NCI-H82 treated with DMSO at 0.1 percent for 48 hours (cell line): ENCODE data around the gene COQ8A.

Experiments used
- DNase-seq: peaks from one replicate; lab custom pipeline; 2025; ENCODE audit not compliant: unreplicated experiment; lab: John Stamatoyannopoulos, UW

COQ8A gene

GRCh38 chr1:226971765-226972164 is 31.7 kb downstream of the COQ8A start:
- no peak for DNase-seq

DNA sequence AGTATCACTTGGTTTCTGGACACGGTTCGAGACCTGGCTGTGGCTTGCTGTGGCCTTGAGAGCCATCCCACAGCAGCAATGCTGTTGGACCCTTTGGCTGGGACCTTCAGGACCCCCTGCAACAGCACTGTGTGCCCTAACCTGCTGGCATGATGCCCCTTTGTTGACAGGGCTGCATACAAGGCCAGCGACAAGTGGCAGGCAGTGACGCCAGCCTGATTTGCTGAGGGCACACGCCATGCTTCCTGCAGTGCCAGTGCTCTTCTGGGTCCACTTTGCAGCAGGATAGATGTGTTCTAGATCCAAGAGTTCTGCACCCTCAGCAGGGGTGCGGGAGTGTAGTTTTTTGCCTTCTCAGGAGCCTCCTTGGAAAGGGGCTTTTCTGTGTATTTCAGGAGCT is 32.8 kb downstream of the COQ8A start:
- no peak for DNase-seq

DNA sequence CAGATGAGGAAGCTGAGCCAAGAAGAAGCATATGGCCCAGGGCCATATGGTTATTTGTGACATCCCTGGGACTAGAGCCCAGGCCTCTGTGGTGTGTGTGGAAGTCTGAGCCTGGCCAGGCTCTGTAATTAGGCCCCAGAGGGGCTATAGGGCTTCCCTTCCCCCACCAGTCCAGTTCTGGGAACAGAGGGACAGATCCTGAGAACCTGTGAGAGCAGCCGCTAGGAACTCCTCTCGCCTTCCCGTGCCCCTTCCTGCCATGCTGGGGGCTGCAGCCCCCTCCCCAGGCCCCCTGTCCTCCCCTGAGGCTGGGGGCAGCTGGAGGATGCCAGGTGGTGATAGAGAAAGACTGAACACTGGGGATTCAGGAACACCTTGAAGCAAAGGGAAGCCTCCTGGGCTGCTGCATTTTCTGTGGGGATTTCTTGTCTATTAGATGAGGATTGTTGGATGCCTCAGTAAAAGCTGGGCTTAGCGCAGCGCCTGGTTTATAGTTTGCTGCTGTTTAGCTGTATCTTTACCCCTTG is 33.3 kb downstream of the COQ8A start:
- DNase-seq = peak; percentile 36

DNA sequence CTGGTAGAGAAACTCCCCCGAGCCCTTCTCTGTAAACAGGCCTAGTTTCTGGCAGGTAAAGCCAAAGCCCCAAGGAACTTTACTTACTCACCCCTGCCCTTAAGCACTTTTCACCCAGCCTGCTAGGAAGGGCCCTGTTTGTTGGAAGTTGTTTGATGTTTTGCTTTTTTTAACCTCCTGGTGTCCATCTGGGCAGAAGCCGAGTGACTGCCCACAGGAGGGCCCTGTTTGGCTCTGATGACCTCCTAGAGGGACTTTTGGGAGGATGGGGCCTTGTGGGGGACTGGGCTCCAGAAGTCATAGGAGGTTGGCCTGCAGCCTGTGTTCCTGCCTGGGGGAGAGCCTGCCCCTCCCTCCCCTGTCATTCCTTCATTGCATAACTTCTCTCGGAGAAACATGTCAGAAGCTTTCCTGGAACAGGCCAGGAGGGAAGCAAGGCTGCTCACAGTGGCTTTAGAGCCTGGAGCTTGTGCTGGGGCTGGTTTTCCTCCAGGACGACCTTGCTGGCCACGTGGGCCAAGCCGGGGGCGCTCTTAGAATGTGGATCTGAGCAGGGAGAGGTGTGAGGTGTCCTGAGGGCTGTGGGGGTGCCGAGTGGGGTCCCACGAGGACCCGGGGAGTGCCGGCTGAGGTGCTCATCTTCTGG is 33.9 kb downstream of the COQ8A start:
- no peak for DNase-seq

- no peak for DNase-seq
Observed at GRCh38 chr1:226974544-226975258, 34.6 kb downstream of the COQ8A start.

- DNase-seq = no peak
Observed at GRCh38 chr1:226975259-226976250, 35.5 kb downstream of the COQ8A start.

DNA sequence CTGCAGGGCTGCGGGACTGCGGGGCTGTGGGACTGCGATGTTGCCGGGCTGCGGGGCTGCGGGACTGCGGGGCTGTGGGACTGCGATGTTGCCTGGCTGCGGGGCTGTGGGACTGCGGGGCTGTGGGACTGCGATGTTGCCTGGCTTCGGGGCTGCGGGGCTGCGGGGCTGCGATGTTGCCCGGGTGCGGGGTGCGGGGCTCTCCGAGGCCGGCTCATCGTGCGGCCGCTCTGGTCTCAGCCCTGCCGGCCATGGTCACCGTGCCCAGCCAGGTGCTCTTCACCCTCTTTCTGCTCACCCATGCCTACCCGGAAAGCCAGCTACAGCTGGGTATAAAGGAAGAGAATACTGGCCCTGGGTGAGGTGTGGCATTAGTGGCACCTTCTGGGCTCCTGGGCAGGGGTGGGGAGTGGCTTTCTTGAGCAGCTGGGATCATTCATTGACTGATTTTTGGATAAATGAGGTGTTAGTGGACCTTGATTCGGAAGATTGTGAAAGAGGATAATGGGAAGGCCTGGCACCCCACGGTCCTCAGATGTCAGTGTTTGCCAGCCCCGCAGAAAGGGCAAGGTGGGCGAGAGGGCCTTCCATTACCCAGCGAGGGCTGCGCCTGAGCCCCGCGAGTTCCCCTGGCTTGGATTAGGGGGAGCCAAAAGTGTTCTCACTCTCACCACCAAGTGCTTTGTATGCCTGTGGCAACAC is 36.3 kb downstream of the COQ8A start:
- no peak for DNase-seq

- DNase-seq = no peak
Observed at GRCh38 chr1:226976978-226977642, 37.0 kb downstream of the COQ8A start.

DNA sequence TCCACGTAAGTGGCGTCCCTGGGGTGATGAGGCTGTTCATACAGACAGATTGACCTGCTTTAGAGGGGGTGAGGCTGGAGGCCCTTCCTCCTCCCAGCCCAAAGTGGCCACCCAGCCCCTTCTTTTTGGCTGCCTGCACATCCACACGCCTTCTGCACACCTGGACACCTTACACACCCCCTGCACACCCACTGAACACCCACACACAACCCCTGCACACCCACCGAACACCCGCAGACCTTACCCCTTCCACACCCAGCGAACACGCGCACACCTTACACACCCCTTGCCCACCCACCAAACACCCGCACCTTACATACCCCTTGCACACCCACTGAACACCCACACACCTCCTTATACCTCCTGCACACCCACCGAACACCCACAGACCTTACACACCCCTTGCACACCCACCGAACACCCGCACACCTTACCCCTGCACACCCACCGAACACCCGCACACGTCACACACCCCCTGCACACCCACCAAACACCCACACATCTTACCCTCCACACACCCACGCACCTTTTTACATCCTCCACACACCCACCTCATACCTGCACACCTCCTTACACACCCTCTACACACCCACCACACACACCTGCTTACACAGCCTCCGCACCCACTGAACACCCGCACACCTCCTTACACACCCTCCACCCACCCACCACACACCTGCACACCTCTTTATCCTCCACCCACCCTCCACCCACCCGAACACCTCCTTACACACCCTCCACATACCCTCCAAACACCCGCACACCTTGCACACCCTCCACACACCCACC is 37.7 kb downstream of the COQ8A start:
- DNase-seq = no peak

- no peak for DNase-seq
Observed at GRCh38 chr1:226978432-226979114, 38.5 kb downstream of the COQ8A start.

GRCh38 chr1:226979115-226979516 is 39.0 kb downstream of the COQ8A start:
- DNase-seq = no peak

GRCh38 chr1:226979517-226980121 is 39.5 kb downstream of the COQ8A start:
- no peak for DNase-seq

- DNase-seq = no peak
Observed at GRCh38 chr1:226980122-226980560, 40.0 kb downstream of the COQ8A start.

- no peak for DNase-seq
Observed at GRCh38 chr1:226980565-226981385, 40.7 kb downstream of the COQ8A start.

DNA sequence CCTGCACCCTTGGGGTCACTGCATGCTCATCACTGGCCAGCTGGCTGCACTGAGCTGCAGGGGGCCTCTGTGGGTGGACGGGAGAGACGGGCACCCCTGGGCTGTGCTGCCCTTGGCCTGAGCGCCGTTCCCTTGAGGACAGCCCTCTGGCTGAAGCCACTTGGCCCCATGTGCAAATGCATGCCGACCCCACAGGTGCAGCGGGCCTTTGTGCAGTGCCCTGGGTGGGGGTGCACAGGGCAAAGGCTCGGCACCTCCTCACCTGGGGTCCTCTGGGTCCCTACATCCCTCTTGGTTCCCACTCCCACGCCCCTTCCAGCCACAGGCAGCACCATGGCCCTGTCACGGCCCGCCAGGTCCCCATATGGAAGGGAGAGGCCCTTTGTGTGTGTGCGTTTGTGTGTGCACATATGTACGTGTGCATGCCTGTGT is 41.3 kb downstream of the COQ8A start:
- no peak for DNase-seq

DNA sequence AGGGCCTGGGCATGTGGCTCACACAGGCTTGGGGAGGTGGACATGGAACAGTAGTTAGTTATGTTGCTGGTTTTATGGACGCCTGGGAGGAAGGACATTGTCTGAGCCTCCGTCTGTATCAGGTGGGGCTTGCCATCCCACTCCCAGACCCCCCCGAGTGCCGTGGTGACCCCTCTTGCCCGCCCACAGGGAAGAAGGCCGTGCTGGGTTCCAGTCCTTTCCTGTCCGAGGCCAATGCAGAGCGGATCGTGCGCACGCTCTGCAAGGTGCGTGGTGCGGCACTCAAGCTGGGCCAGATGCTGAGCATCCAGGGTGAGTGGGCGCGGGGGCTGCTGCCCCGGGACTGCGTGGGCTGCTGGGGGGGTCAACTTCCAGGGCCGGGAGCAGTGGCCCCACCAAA is 41.7 kb downstream of the COQ8A start:
- no peak for DNase-seq

- DNase-seq = no peak
Observed at GRCh38 chr1:226982451-226983177, 42.5 kb downstream of the COQ8A start.
